WTC11 (cell line): ENCODE data around the gene CCDC59. TPM values are rescaled to one million over a fixed set of nuclear protein-coding genes. Genes with fewer than 3 reads are reported as not detected.

Experiments used
- ATAC-seq: fragments of 200-7000 bp; cut with Tn5 transposase; 2 replicates; pipeline ENCODE4 v1.10.0; 2021; ENCODE audit warnings: mild to moderate bottlenecking, moderate library complexity
- CTCF ChIA-PET: fragments of 300-600 bp; sonication (Branson Sonifier 250); formaldehyde crosslinking; loops from one replicate; lab custom pipeline; 2021; ENCODE audit warnings: antibody characterized with exemption; lab: Charles Lee
- POLR2A ChIA-PET: fragments of 350-600 bp; sonication (Branson Sonifier 250); formaldehyde crosslinking; loops from one replicate; lab custom pipeline; 2021; ENCODE audit warnings: antibody characterized with exemption; lab: Charles Lee
- DNase-seq: peaks from one replicate; pipeline ENCODE4 v3.0.0; 2021; ENCODE audit warnings: low spot score
- H3K27ac Mint-ChIP-seq: 2 replicates; pipeline ENCODE4 v1.8.0; 2021; ENCODE audit warnings: mixed read lengths
- H3K27me3 Mint-ChIP-seq: 2 replicates; pipeline ENCODE4 v1.8.0; 2021; ENCODE audit warnings: low read depth, mild to moderate bottlenecking, moderate library complexity, mixed read lengths
- H3K36me3 Mint-ChIP-seq: 2 replicates; pipeline ENCODE4 v1.8.0; 2021; ENCODE audit warnings: mixed read lengths
- H3K4me1 Mint-ChIP-seq: 2 replicates; pipeline ENCODE4 v1.8.0; 2022; ENCODE audit warnings: mixed read lengths
- H3K4me3 Mint-ChIP-seq: 2 replicates; pipeline ENCODE4 v1.8.0; 2021; ENCODE audit warnings: mild to moderate bottlenecking, moderate library complexity, mixed read lengths
- H3K9me3 Mint-ChIP-seq: 2 replicates; pipeline ENCODE4 v1.8.0; 2021; ENCODE audit warnings: mixed read lengths
- FOXJ3 ChIP-seq: sonication (generic); formaldehyde crosslinking; IDR thresholded peaks from 2 replicates; pipeline ENCODE4 v1.9.0; 2021; ENCODE audit warnings: missing genetic modification reagents, mild to moderate bottlenecking, borderline replicate concordance
- FOXK1 ChIP-seq: sonication (generic); formaldehyde crosslinking; IDR thresholded peaks from 2 replicates; pipeline ENCODE4 v1.8.0; 2022; ENCODE audit warnings: mild to moderate bottlenecking, moderate library complexity, missing genetic modification reagents
- GABPB1 ChIP-seq: sonication (generic); formaldehyde crosslinking; IDR thresholded peaks from 2 replicates; pipeline ENCODE4 v1.8.1; 2023; ENCODE audit warnings: mild to moderate bottlenecking, missing genetic modification reagents
- SMAD4 ChIP-seq: sonication (generic); formaldehyde crosslinking; IDR thresholded peaks from 2 replicates; pipeline ENCODE4 v1.8.0; 2022; ENCODE audit warnings: mild to moderate bottlenecking, missing genetic modification reagents
- TEAD1 ChIP-seq: sonication (generic); formaldehyde crosslinking; IDR thresholded peaks from 2 replicates; pipeline ENCODE4 v1.8.0; 2022; ENCODE audit warnings: mild to moderate bottlenecking, missing genetic modification reagents
- ZNF219 ChIP-seq: sonication (generic); formaldehyde crosslinking; IDR thresholded peaks from 2 replicates; pipeline ENCODE4 v1.8.0; 2023; ENCODE audit warnings: missing genetic modification reagents, mild to moderate bottlenecking, borderline replicate concordance
- total RNA-seq: library from RNA; stranded (reverse); gene quantifications from 3 replicates; pipeline ENCODE4 v1.2.3, GENCODE V29; 2021
- TF ChIP-seq, protein P1 (sequence below): fragments of 250-450 bp; sonication (Bioruptor Pico); conservative IDR thresholded peaks from 2 replicates; pipeline ENCODE4 v1.9.0; 2021; ENCODE audit warnings: mild to moderate bottlenecking
- TF ChIP-seq, protein P2 (sequence below): sonication (generic); formaldehyde crosslinking; IDR thresholded peaks from 2 replicates; pipeline ENCODE4 v1.8.0; 2023; ENCODE audit warnings: mild to moderate bottlenecking, missing genetic modification reagents

The CCDC59 gene
- total RNA-seq, 1 experiment from 2014 or later, result 49.2 TPM

DNA sequence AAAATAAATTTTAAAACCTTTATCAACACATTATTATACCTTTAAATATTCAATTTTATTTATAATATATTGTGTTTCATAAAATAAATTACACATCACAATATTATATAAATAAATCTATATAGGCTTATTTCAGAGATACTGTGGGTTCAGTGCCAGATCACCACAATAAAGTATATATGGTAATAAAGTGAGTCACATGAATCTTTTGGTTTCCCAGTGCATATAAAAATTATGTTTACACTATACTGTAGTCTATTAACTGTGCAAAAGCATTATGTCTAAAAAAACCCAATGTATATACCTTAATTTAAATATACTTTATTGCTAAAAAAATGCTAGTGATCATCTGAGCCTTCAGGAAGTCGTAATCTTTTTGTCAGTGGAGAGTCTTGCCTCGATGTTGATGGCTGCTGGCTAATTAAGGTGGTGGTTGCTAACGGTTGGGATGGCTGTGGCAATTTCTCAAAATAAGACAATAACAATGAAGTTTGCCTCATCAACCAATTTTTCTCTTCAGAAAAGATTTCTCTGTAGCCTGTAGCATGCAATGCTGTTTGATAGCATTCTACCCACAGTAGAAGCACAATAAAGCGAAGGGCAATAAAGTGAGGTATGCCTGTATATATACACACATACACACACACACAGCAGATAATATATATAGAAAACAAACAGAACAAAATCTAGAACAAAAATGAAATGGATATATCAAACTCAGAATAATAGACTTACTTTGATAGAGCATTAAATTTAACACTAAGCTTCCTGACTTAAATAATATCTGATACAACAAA, 32.4 kb downstream of the CCDC59 start:
- no peaks in the 10 kb centered on the region for H3K9me3 Mint-ChIP-seq
- no peak for DNase-seq
- H3K4me3 Mint-ChIP-seq, result no peak overlapping the region
- peaks cover 14% of the 10 kb centered on the region for H3K4me1 Mint-ChIP-seq
- POLR2A ChIA-PET, result no interaction called here
- CTCF ChIA-PET, result no interaction called here
- H3K36me3 Mint-ChIP-seq, result no peaks in the 10 kb centered on the region
- H3K27ac Mint-ChIP-seq, result no peak overlapping the region
- ATAC-seq, result no peak
- H3K27me3 Mint-ChIP-seq, result no peaks in the 10 kb centered on the region
- no peak for TF ChIP-seq TEAD1
- TF ChIP-seq, protein P1, sequence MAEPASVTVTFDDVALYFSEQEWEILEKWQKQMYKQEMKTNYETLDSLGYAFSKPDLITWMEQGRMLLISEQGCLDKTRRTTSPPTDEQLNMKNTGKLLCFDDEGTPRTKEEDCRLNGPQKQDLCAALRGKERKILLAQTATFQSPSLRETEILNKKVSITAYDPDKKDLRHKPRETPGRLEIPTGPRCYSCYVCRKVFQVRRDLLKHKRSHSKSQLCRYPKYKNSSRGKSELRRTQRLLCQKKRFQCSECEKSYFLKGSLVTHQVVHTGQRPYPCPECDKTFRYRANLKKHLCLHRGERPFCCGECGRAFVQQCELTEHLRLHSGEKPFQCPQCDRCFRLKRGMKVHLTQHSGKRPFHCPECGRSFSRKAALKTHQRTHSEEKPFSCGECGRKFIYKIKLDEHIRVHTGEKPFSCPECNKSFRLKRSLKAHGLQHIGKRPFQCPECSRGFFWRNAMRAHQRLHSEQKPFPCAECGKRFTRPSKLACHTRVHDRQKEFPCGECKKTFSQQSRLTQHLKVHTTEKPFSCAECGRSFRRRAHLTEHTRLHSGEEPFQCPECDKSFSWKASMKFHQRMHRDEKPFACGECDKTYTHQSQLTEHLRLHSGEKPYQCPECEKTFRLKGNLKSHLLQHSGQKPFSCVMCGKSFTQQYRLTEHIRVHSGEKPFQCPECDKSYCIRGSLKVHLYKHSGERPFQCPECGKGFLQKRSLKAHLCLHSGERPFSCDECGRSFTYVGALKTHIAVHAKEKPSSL, result no peak

DNA sequence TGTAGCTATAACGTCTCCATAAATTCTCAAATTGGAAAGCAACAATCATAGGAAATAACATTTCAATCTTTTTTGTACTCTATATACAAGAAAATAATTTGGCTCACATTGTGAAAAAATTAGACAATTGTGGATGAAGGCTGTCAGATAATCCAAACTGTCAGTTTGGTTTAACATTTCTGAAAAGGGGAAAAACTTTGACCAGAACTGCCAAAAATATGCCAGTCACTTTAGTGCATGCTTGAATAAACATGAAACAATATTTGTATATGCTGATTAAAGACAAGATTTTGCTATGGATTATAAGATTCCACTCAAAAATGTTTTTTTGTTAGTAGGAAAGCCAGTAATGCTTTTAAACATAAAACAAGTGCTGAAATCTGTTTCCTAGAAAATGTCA, 38.9 kb downstream of the CCDC59 start:
- no peaks in the 10 kb centered on the region for H3K9me3 Mint-ChIP-seq
- H3K27me3 Mint-ChIP-seq, result no peaks in the 10 kb centered on the region
- TF ChIP-seq GABPB1 (CRISPR knock-in tag) (no peak), ZNF219 (no peak), FOXJ3 (CRISPR knock-in tag) (no peak)
- TF ChIP-seq, protein P2, sequence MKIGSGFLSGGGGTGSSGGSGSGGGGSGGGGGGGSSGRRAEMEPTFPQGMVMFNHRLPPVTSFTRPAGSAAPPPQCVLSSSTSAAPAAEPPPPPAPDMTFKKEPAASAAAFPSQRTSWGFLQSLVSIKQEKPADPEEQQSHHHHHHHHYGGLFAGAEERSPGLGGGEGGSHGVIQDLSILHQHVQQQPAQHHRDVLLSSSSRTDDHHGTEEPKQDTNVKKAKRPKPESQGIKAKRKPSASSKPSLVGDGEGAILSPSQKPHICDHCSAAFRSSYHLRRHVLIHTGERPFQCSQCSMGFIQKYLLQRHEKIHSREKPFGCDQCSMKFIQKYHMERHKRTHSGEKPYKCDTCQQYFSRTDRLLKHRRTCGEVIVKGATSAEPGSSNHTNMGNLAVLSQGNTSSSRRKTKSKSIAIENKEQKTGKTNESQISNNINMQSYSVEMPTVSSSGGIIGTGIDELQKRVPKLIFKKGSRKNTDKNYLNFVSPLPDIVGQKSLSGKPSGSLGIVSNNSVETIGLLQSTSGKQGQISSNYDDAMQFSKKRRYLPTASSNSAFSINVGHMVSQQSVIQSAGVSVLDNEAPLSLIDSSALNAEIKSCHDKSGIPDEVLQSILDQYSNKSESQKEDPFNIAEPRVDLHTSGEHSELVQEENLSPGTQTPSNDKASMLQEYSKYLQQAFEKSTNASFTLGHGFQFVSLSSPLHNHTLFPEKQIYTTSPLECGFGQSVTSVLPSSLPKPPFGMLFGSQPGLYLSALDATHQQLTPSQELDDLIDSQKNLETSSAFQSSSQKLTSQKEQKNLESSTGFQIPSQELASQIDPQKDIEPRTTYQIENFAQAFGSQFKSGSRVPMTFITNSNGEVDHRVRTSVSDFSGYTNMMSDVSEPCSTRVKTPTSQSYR (CRISPR knock-in tag), result no peak
- H3K36me3 Mint-ChIP-seq, result no peaks in the 10 kb centered on the region
- peaks cover 8% of the 10 kb centered on the region for H3K4me1 Mint-ChIP-seq
- no peak overlapping the region for H3K27ac Mint-ChIP-seq
- ATAC-seq (no peak), DNase-seq (no peak)
- no peak overlapping the region for H3K4me3 Mint-ChIP-seq
- ChIA-PET POLR2A (no interaction called here), CTCF (no interaction called here)

DNA sequence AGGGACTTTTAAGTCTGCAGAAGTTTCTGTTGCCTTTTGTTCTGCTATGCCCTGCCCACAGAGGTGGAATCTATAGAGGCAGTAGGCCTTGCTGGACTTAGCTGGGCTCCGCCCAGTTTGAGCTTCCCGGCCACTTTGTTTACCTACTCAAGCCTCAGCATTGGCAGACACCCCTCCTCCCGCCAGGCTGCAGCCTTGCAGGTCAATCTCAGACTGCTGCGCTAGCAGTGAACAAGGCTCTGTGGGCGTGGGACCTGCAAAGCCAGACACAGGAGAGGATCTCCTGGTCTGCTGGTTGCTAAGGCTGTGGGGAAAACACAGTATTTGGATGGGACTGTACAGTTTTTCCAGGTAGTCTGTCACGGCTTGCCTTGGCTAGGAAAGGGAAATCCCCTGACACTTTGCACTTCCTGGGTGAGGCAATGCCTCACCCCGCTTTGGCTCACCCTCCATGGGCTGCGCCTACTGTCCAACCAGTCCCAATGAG, 43.7 kb downstream of the CCDC59 start:
- peak overlapping the region; percentile 63 for H3K4me3 Mint-ChIP-seq
- DNase-seq, result peak; percentile 78
- TF ChIP-seq SMAD4 (CRISPR knock-in tag), result no peak
- peak; percentile 52; the same call in 1 of the 2 replicates for TF ChIP-seq FOXK1 (CRISPR knock-in tag)
- TF ChIP-seq, all 79 proteins: peak for 1
- H3K9me3 Mint-ChIP-seq, result peaks cover 11% of the 10 kb centered on the region
- H3K27me3 Mint-ChIP-seq, result no peaks in the 10 kb centered on the region
- H3K36me3 Mint-ChIP-seq, result no peaks in the 10 kb centered on the region
- ChIA-PET POLR2A (interaction anchor here (0.6 kb wide), 1 partner anchor 24 kb away, joined by 3 read pairs; no protein-coding TSS in a partner anchor), CTCF (interaction anchor here (1.1 to 1.4 kb wide), 2 partner anchors 44 to 704 kb away, joined by 4 to 6 read pairs; partner anchors contain the start of genes CCDC59 and METTL25)
- peaks cover 16% of the 10 kb centered on the region for H3K4me1 Mint-ChIP-seq
- no peak overlapping the region for H3K27ac Mint-ChIP-seq
- ATAC-seq, result peak; percentile 100

Other genes starting within 250 kb of the CCDC59 start
- 6.3 to 8.0 TPM (median 7.2 TPM) in 3 replicates for gene METTL25, start 142 bp upstream of the CCDC59 start, total RNA-seq